ENCODE measurements around the gene AMPD2. TPM values are rescaled to one million over a fixed set of nuclear protein-coding genes. Genes with fewer than 3 reads are reported as not detected.

The AMPD2 gene
- total RNA-seq, 2 donors from 2014 or later = 40.1 to 72.3 TPM

- Histone ChIP-seq H3K27ac (no peak overlapping the region), H3K9me3 (no peaks in the 10 kb centered on the region), H3K27me3 (replicated peaks; ENCODE audit: insufficient read depth) (no peaks in the 10 kb centered on the region), H3K4me3 (no peak overlapping the region), H3K4me1 (replicated peaks) (no peaks in the 10 kb centered on the region), H3K36me3 (no peaks in the 10 kb centered on the region)
- TF ChIP-seq POLR2AphosphoS5 (IDR thresholded peaks at IDR 0.05) (no peak), POLR2A (IDR thresholded peaks at IDR 0.05) (no peak), CTCF (IDR thresholded peaks at IDR 0.05) (no peak)
- intact Hi-C loops (cut with DNase I) = no loop called here
- DNase-seq (ENCODE audit: low spot score) = no peak
- WGBS = 55% methylated on average over 7 of the region's 7 CpGs
Measured at GRCh38 chr1:109613361-109614147, 6.1 kb upstream of the AMPD2 start.

- Histone ChIP-seq H3K9me3 (no peaks in the 10 kb centered on the region), H3K27me3 (replicated peaks; ENCODE audit: insufficient read depth) (no peaks in the 10 kb centered on the region), H3K27ac (no peak overlapping the region), H3K36me3 (no peaks in the 10 kb centered on the region), H3K4me1 (replicated peaks) (no peaks in the 10 kb centered on the region), H3K4me3 (no peak overlapping the region)
- intact Hi-C loops (cut with DNase I) = no loop called here
- no peak for TF ChIP-seq POLR2A (IDR thresholded peaks at IDR 0.05)
- no peak for TF ChIP-seq POLR2AphosphoS5 (IDR thresholded peaks at IDR 0.05)
- TF ChIP-seq CTCF (IDR thresholded peaks at IDR 0.05) = no peak
- DNase-seq (ENCODE audit: low spot score) = no peak
- WGBS = 50% methylated on average over 3 of the region's 3 CpGs
Measured at GRCh38 chr1:109615879-109616278, 3.8 kb upstream of the AMPD2 start.

- WGBS = 83% methylated on average over 3 of the region's 3 CpGs
- no peak overlapping the region for H3K27ac ChIP-seq
- intact Hi-C loops (cut with DNase I) = no loop called here
Measured at GRCh38 chr1:109616391-109616790, 3.2 kb upstream of the AMPD2 start.

GRCh38 chr1:109617291-109617801 lies 2.3 kb upstream of the AMPD2 start:
- H3K4me3 ChIP-seq = no peak overlapping the region
- H3K36me3 ChIP-seq = no peaks in the 10 kb centered on the region
- intact Hi-C loops (cut with DNase I) = no loop called here
- H3K4me1 ChIP-seq (replicated peaks) = peaks cover 8% of the 10 kb centered on the region
- DNase-seq (ENCODE audit: low spot score) = no peak
- no peak overlapping the region for H3K27ac ChIP-seq
- TF ChIP-seq CTCF (IDR thresholded peaks at IDR 0.05) = no peak
- no peak for TF ChIP-seq POLR2A (IDR thresholded peaks at IDR 0.05)
- TF ChIP-seq POLR2AphosphoS5 (IDR thresholded peaks at IDR 0.05) = no peak
- no peaks in the 10 kb centered on the region for H3K9me3 ChIP-seq
- 63% methylated on average over 3 of the region's 3 CpGs for WGBS
- no peaks in the 10 kb centered on the region for H3K27me3 ChIP-seq (replicated peaks; ENCODE audit: insufficient read depth)

More at GRCh38 chr1:109616391-109616790, 3.2 kb upstream of the AMPD2 start:
- H3K27me3 ChIP-seq (replicated peaks; ENCODE audit: insufficient read depth) = no peaks in the 10 kb centered on the region
- peaks cover 5% of the 10 kb centered on the region for H3K4me1 ChIP-seq (replicated peaks)
- DNase-seq (ENCODE audit: low spot score) = no peak
- H3K36me3 ChIP-seq = no peaks in the 10 kb centered on the region
- H3K9me3 ChIP-seq = no peaks in the 10 kb centered on the region
- TF ChIP-seq POLR2AphosphoS5 (IDR thresholded peaks at IDR 0.05) (no peak), POLR2A (IDR thresholded peaks at IDR 0.05) (no peak), CTCF (IDR thresholded peaks at IDR 0.05) (no peak)
- H3K4me3 ChIP-seq = no peak overlapping the region

All from prostate gland (tissue), 2 donors.